Lung (tissue), 12 donors: ENCODE results near the gene SDR42E2. TPM values are rescaled to one million over a fixed set of nuclear protein-coding genes. Genes with fewer than 3 reads are reported as not detected.
"Not testable (repeated sequence)": the region's sequence is repeated elsewhere in the genome, so short reads cannot be mapped to it uniquely, and the experiment has no call there.

Experiments
- ATAC-seq: fragments of 200-7000 bp; cut with Tn5 transposase; one replicate; pipeline ENCODE4 v1.9.1; 2020; ENCODE audit warnings: moderate number of reproducible peaks; ENCODE audit not compliant: insufficient read depth, low FRiP score
- DNase-seq, 3 donors: peaks; one replicate each; pipeline ENCODE4 v3.0.0-alpha.2; 2013 to 2017
- H3K27ac ChIP-seq, 2 donors: one replicate each; pipeline ENCODE4 v1.5.1; 2013; ENCODE audit warnings: mild to moderate bottlenecking in 2 of 2, moderate library complexity in 2 of 2, control low read depth in 1 of 2, inconsistent platforms in 1 of 2, low read depth in 1 of 2, low read length in 1 of 2
- H3K27me3 ChIP-seq, 3 donors: one replicate each; pipeline ENCODE4 v1.5.1; 2013; ENCODE audit warnings: low read length in 2 of 3; ENCODE audit not compliant: control insufficient read depth in 3 of 3, insufficient read depth in 3 of 3
- H3K36me3 ChIP-seq, 4 donors: one replicate each; pipeline ENCODE4 v1.5.1; 2013; ENCODE audit warnings: low read length in 4 of 4, mild to moderate bottlenecking in 1 of 4, moderate library complexity in 1 of 4; ENCODE audit not compliant: control insufficient read depth in 4 of 4, insufficient read depth in 4 of 4
- H3K4me1 ChIP-seq, 5 donors: one replicate each; pipeline ENCODE4 v1.5.1; 2013; ENCODE audit warnings: low read length in 5 of 5, mild to moderate bottlenecking in 2 of 5, moderate library complexity in 1 of 5; ENCODE audit not compliant: control insufficient read depth in 5 of 5, insufficient read depth in 5 of 5
- H3K4me3 ChIP-seq: one replicate; pipeline ENCODE4 v1.5.1; 2013; ENCODE audit warnings: mild to moderate bottlenecking, control low read depth, moderate library complexity
- H3K9ac ChIP-seq, 2 donors: one replicate each; pipeline ENCODE4 v1.5.1; 2013; ENCODE audit warnings: low read length in 2 of 2, control low read depth in 1 of 2; ENCODE audit not compliant: insufficient read depth in 1 of 2
- H3K9me3 ChIP-seq, 4 donors: one replicate each; pipeline ENCODE4 v1.5.1; 2013; ENCODE audit warnings: low read length in 3 of 4, mild to moderate bottlenecking in 1 of 4, moderate library complexity in 1 of 4; ENCODE audit not compliant: control insufficient read depth in 4 of 4, insufficient read depth in 3 of 4
- CTCF ChIP-seq: IDR thresholded peaks from 2 replicates; pipeline ENCODE4 v1.5.1; 2012; ENCODE audit warnings: mild to moderate bottlenecking; ENCODE audit errors: control extremely low read depth, extremely low read depth
- WGBS, 2 donors: extraction: QIAGEN DNeasy Blood & Tissue Kit; methylation state at CpG; one replicate each; pipeline ENCODE4 v1.1.7; 2013; 5-methylcytosine and 5-hydroxymethylcytosine counted together
- polyA plus RNA-seq, 2 donors: library from polyadenylated mRNA; stranded (reverse); fragments of 200-250 nt; gene quantifications; one replicate each; pipeline ENCODE4 v1.2.1, GENCODE V29; 2013
- total RNA-seq, 2 donors: library from RNA; depleted of rRNA in 1 of 2; stranded (reverse); fragments of >200 nt in 1 of 2; gene quantifications; one replicate each; pipeline ENCODE4 v1.2.1, GENCODE V29; 2014 to 2021
- donor health status: control.
- donor health status: control.
- donor health status: Bipolar disorder and iron deficiency.
- donor health status: healthy.
- donor health status: DM: yes; HTN: yes; CAD: no.

Gene SDR42E2
- total and polyA plus RNA-seq, 4 donors: 0.10 to 0.64 (median 0.11) TPM; not detected in 1

- no peak overlapping the region for H3K4me3 ChIP-seq
- TF ChIP-seq CTCF: no peak
- H3K27me3 ChIP-seq: peaks cover 0 to 15% (median 10%) of the 10 kb centered on the region in 3 donors
- DNase-seq (no peak), ATAC-seq (no peak)
- no peaks in the 10 kb centered on the region for H3K36me3 ChIP-seq
- no peak overlapping the region for H3K27ac ChIP-seq
- peaks cover 0 to 10% (median 0%) of the 10 kb centered on the region in 4 donors for H3K9me3 ChIP-seq
- peaks cover 0 to 5% (median 0%) of the 10 kb centered on the region in 5 donors for H3K4me1 ChIP-seq
- 93 to 95% methylated on average over 16 of the region's 16 CpGs for WGBS, 2 donors
- no peak overlapping the region for H3K9ac ChIP-seq
These were observed 3.4 kb downstream of the SDR42E2 start for GRCh38 chr16:22165508-22166285.

DNA sequence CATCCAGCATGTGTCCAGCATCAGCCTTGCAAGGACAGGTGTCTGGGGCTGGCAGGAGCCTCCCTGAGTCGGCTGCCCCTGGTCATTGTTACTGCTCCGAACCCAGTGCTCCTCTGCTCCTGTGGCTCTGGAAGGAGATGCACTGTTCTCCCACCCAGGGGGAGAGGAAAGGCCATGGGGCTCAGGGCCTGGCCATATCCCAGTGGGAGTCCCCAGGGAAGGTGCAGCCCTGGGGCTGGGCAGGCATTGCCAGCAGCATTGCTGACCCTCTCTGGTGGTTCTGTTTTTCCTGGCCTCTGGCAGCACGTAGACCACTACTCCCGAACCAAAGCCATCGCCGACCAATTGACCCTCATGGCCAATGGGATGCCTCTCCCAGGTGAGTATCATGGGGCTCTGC lies 9.6 kb downstream of the SDR42E2 start:
- no peaks in the 10 kb centered on the region for H3K4me1 ChIP-seq
- no peak overlapping the region for H3K27ac ChIP-seq
- no peaks in the 10 kb centered on the region for H3K27me3 ChIP-seq
- no peak overlapping the region for H3K9ac ChIP-seq
- no peak for TF ChIP-seq CTCF
- WGBS, 2 donors: 92 to 97% methylated on average over 6 of the region's 6 CpGs
- H3K9me3 ChIP-seq: no peaks in the 10 kb centered on the region
- DNase-seq (no peak), ATAC-seq (no peak)
- no peaks in the 10 kb centered on the region for H3K36me3 ChIP-seq
- H3K4me3 ChIP-seq: no peak overlapping the region

- 82 to 100% methylated on average over 1 of the region's 1 CpG for WGBS, 2 donors
These were observed 10.3 kb downstream of the SDR42E2 start for GRCh38 chr16:22172642-22173041.

GRCh38 chr16:22174642-22175041 lies 12.3 kb downstream of the SDR42E2 start:
- ATAC-seq (no peak), DNase-seq (peak in 1 of 3 donors; percentile 6)
- Histone ChIP-seq H3K9me3 (no peaks in the 10 kb centered on the region), H3K4me3 (no peak overlapping the region), H3K27ac (no peak overlapping the region), H3K9ac (no peak overlapping the region), H3K4me1 (no peaks in the 10 kb centered on the region), H3K36me3 (no peaks in the 10 kb centered on the region), H3K27me3 (no peaks in the 10 kb centered on the region)
- 52 to 53% methylated on average over 9 of the region's 9 CpGs for WGBS, 2 donors
- TF ChIP-seq CTCF: no peak

More at GRCh38 chr16:22172642-22173041, 10.3 kb downstream of the SDR42E2 start:
- H3K36me3 ChIP-seq, ATAC-seq, H3K9me3 ChIP-seq, H3K4me1 ChIP-seq, H3K4me3 ChIP-seq, DNase-seq, H3K27ac ChIP-seq, H3K9ac ChIP-seq, H3K27me3 ChIP-seq: not testable (repeated sequence)
